GM04504 (cell line): ENCODE measurements around the gene ZGRF1.
"Not testable (repeated sequence)": the region's sequence is repeated elsewhere in the genome, so short reads cannot be mapped to it uniquely, and the experiment has no call there.

ENCODE experiments used
- DNase-seq: peaks from one replicate; pipeline ENCODE4 v3.0.0-alpha.2; 2012; ENCODE audit warnings: low read depth

Gene ZGRF1

GRCh38 chr4:112516471-112517066, 120.1 kb downstream of the ZGRF1 start:
- no peak for DNase-seq

GRCh38 chr4:112516066-112516470, 120.6 kb downstream of the ZGRF1 start, which contains the start of gene NEUROG2:
NEUROG2 (minus strand) TSS chr4:112516180; CDS start chr4:112515475, 705 bp downstream.
- no peak for DNase-seq

GRCh38 chr4:112515198-112516065, 121.3 kb downstream of the ZGRF1 start:
- no peak for DNase-seq

- DNase-seq, result no peak
These were observed 122.0 kb downstream of the ZGRF1 start for GRCh38 chr4:112514647-112515197.

- DNase-seq, result no peak
These were observed 122.6 kb downstream of the ZGRF1 start for GRCh38 chr4:112513971-112514646.

- no peak for DNase-seq
These were observed 124.9 kb downstream of the ZGRF1 start for GRCh38 chr4:112511803-112512118.

- DNase-seq, result no peak
These were observed 125.5 kb downstream of the ZGRF1 start for GRCh38 chr4:112511093-112511802.

GRCh38 chr4:112510291-112511092, 126.2 kb downstream of the ZGRF1 start:
- no peak for DNase-seq

GRCh38 chr4:112509243-112510141, 127.2 kb downstream of the ZGRF1 start:
- no peak for DNase-seq

GRCh38 chr4:112508356-112508755, 128.4 kb downstream of the ZGRF1 start:
- DNase-seq, result no peak

GRCh38 chr4:112504807-112505206, 131.9 kb downstream of the ZGRF1 start:
- DNase-seq, result no peak

- DNase-seq, result no peak
These were observed 133.8 kb downstream of the ZGRF1 start for GRCh38 chr4:112502871-112503270.

- DNase-seq, result no peak
These were observed 144.4 kb downstream of the ZGRF1 start for GRCh38 chr4:112492321-112492720.

- DNase-seq, result not testable (repeated sequence)
These were observed 145.9 kb downstream of the ZGRF1 start for GRCh38 chr4:112490808-112491207.
